DND-41 (cell line): ENCODE results near the gene ARSG.

Source experiments
- CTCF ChIP-seq: IDR thresholded peaks from 2 replicates; pipeline ENCODE4 v1.5.1; 2012; ENCODE audit warnings: borderline replicate concordance, low read length, moderate library complexity, mild to moderate bottlenecking; ENCODE audit not compliant: poor library complexity, severe bottlenecking; ENCODE audit errors: extremely low read depth
- EZH2 ChIP-seq: IDR thresholded peaks from 3 replicates; pipeline ENCODE4 v1.6.1; 2012; ENCODE audit warnings: borderline replicate concordance, low read depth, mild to moderate bottlenecking, moderate library complexity, low read length, inconsistent platforms; ENCODE audit not compliant: severe bottlenecking

GRCh38 chr17:68306819-68307218, 15.5 kb downstream of the ARSG start:
- no peak for TF ChIP-seq CTCF
- TF ChIP-seq EZH2: no peak
